HG03521 (cell line): ENCODE measurements around the gene ROR1.

Experiments used
- ATAC-seq: cut with Tn5 transposase; IDR thresholded peaks from one replicate; pipeline ENCODE4 v1.9.1; 2021; ENCODE audit warnings: mild to moderate bottlenecking, moderate library complexity; ENCODE audit not compliant: unreplicated experiment

The ROR1 gene

DNA sequence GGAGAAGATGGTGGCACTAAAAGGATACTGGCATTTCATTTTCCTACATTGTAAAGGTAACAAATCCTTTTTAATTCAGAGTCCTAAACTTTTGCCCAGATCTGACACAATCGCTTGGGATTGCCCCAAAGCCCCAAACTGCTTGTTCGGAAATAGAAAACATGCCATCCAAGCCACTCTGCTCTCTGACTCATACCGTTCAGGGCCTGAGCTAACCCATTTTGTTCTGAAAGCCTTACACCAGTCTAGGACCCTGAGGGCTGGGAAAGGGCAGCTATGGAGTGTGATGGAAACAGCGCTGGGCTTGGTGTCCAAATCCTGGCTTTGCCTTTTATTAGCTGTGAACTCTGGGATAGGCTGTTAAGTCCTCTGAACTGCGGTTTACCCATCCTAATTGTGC is 270.2 kb downstream of the ROR1 start:
- ATAC-seq, result no peak

DNA sequence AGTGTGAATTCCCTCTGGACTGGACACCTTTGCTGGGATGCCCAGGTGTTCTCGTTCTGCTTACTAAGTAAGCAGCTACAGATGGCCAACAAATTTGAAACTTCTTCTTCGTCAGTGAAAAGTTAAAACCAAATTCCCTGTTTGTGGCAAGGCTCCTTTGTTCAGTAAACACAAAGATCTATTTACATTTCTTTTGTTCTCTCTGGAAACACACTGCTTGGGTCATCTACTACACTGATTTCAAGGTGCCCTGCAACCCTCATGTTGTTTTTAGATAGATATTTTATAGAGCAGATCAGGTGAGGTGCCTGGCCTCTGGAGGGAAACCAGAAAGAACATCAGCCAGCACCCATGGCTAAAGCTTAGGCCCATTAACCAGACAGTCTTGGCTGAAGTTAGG is 272.4 kb downstream of the ROR1 start:
- no peak for ATAC-seq

DNA sequence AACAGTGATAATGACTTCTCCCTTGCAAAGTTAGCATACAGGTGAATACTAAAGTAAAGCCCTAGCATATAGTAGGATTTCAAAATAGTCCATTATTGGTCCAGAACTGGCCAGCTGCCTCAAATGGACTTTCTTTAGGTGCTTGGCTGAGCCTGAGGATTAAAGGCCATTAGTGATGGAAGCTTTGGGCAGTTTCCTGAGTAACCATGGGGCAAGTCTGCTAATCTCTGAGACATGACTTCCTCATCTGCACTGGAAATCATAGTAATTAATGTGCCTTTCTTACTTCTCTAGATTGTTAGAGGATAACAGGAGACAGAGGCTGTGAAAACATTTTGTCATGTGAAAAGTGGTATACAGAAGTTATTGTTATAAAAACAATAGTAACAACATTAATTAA is 273.1 kb downstream of the ROR1 start:
- ATAC-seq, result no peak

DNA sequence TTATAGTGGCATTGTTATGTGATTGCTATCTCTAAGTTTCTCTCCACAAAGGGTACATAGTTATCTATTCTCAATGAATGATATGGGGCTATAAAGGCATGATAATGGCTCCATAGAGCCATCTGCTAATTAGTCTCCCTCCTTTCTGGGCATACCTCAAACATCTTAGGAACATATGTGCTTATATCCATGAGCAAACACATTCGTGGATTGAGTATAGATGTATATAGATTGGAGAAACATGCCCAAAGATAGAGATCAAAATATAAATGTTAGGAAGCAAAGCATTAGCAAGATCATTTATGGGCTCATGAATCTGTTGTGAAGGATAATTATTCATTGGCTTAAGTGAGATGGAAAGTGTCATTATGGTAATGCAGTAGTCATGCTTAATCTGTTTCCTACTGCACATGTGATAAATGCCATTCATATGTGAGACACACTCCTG is 273.8 kb downstream of the ROR1 start:
- no peak for ATAC-seq

DNA sequence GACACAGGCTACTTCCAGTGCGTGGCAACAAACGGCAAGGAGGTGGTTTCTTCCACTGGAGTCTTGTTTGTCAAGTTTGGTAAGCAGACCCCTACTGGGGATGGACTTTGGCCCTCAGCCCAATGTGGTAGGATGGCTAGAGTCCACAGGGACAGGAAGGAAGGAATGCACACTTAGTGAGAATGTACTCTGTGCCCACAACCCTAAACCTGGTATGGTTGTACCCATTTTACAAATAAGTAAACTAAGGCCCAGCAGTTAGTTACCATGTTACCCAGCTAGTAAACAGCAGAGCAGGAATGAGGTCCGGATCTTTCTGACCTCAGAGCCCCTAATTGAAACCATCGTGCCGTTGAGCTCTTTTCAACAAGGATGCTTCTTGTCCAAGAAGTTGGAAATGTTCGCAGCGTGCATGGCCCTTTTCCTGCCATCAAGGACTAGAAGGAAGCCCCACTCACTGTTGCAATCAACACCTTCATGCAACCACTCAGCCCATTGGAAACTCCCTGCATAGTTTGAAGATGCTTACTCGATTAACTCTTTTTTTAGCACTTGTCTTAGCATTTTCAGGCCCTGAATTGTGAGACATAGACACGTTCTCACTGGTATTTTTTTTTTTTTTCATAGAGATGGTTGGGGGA is 276.2 kb downstream of the ROR1 start:
- no peak for ATAC-seq

DNA sequence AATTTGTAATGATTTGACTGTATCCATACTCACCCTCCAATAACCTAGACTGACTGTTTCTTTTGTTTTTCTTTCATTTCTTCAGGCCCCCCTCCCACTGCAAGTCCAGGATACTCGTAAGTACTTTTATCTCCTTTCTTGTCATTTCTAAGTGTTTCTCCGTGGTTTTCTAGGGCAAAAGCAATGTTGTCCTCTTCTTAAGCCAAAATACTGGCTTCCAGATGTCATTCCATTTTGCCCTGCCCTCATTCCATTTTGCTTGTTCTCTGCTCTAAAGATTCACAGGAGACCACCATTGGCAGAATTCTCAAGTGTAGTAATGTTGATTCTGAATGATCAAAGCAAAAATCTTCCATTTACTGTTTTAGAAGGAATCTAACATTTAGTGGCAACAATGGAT is 276.8 kb downstream of the ROR1 start:
- ATAC-seq, result no peak

DNA sequence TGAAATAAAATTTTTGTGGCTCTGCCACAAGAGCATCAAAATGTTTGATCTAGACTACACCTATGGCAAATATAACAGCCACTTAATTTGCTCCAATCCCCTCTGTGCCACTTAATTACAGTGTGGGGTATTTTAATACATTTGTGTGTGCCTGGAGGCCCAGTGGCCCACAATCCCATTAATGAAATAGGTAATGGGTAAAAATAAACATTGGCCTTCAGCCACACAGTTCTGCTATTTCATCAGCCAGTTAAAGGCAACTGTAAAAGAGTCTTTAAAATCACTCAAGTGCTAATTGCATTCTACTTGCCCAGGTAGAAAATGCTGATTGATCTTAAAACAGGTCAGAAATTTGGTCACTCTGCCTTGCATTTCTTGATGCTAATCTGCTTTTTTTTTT is 278.0 kb downstream of the ROR1 start:
- no peak for ATAC-seq

DNA sequence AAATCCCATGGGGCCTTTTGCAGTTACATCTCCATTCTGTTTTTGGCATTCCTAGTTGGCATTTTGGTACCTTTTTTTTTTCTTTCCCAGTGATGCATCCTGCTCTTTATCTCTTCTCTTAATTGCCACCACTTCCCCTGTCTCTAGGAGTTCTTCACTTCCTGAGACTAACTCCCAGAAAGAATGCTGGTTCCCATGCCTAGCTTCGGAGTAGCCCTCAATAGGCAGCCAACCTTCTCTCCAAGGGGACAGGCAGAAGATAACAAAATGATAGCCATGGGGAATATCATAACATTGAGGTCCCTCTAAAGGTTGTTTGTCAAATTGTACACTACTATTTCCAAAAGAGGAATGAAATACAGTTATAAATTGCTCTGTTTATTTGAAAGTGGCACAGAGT is 279.0 kb downstream of the ROR1 start:
- no peak for ATAC-seq

DNA sequence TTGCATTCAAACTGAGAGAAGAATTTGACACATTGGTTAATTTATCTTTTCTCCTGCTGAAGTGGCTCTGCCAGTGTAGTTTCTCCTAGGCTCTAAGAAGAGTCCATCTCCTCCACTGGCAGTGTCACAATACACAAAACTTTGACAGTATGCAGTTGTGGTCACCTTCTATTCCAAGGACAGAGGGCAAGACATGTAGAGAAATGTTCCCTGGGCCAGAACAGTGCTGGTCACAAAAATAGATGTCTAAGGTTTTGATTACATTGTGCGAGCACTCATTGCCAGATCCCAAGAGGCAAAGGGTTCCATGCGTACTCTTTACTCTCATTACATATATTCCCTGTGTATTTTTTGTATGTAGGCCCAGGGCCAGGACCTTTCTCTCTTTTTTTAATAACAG is 281.5 kb downstream of the ROR1 start:
- no peak for ATAC-seq

DNA sequence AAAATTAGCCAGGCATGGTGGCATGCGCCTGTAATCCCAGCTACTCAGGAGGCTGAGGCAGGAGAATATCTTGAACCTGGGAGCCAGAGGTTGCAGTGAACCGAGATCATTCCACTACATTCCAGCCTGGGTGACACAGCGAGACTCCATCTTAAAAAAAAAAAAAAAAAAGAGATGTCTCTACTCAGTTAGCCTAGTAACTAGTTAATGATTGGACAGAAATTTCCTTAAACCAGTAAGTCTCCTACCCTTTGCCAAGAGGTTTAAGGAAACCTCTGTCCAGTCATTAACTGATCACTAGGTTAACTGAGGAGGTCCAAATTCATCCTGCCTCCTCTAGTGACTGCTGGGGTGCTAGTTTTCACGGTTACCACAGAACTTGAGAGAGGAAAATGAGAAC is 285.7 kb downstream of the ROR1 start:
- no peak for ATAC-seq

DNA sequence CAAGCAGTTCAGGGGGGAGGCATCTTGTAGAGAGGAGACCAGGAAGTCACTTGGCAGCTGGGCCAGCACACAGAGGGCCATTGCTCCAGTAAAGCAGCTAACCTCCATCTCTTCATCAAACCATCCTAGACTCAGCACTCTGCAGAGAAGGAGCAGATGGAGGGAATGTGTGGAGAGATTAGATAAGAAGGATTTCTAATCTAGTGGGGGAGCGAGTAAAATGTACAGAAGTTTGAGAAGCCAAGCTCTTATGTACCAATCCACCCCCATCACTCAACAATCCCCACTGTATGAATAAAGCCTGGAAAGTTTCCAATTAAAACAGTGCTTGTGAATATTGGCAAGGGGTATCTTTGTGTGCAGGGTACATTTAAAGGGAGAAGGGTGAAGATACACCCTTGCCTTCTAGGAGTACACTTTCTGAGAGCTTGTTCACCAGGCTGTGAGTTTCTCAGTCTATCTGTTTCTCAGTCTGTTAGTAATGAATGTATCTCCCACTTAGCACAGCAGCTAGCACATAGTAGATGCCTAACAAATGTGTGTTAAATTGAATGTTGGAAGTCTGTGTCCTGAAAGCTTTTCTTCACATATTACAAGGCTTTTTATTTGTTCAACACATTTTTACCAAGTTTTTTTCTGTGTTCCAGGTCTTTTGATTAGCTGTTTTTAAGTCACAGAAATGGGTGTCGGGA is 286.9 kb downstream of the ROR1 start:
- no peak for ATAC-seq

DNA sequence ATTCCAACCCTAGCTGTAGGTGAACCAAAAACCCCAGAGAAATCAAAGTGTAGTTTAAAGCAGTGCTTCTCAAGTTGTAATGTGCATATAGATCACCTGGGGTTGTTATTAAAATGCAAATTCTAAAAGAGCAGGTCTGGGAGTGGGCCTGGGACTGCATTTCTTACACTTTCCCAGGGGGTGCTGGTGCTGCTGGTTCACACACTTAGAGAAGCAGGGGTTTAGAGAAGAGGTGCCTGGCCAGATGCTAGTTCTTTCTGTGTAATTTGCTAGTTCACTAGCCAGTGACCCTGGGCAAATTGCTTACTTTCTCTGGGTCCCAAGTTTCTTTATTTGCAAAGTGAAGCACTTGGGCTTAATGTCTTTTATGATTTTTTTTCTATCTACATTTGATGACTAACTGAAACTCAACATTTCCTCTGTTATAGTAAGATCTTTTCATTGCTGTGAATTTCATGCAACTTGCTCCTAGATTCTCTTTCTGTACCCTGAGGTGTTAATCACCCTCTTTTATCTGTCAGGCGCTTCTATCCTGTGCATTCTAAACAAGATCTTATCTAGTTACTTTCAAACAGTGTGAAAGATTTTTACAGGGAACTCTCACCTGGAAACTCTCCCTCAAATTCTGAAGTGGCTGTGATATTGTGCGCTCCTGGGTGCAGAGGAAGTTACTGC is 287.8 kb downstream of the ROR1 start:
- no peak for ATAC-seq

DNA sequence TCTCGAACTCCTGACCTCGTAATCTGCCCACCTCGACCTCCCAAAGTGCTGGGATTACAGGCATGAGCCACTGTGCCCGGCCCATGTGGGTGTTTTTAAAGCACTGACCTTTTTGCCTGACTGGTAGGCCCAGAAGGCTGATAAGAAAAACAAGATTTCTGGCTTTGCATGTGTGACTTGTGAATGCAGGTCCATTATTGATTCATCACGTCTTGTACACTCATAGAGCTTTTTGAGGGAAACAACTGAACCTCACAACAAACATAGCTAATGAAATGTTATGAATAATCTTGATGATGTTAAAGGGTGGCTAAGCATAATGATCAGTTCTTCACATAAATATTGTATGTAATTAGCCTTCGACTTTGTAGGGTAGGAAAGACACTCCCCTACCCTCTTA is 288.7 kb downstream of the ROR1 start:
- ATAC-seq, result no peak

DNA sequence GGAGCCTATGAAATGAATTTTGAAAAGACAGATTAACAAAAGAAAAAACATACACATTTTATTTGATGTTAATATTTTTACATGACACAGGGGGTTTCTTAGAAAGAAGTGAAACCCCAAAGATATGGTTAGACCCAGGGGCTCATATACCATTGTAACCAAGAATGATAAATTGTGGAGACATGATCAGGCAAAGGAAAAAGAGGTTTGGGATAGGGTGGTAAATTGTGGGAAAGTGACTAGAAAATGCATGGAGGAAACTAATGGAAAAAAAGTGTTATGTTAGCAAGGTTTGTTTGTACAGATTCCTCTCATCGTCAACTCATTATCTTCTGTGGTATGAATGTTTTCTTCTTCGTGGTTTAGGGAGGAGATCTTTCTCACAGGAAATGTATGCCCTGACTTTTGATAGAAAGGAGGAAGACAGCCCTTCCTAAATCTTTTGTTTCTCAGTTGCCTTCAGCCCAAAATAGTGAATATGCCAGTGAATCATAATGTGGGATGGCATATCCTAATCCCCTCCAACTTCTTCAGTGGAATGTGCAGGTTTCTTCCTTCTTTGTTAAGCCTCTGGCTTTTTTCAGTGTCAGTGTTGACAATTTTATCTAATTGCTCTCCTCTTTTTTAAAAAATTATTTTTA is 289.2 kb downstream of the ROR1 start:
- ATAC-seq, result no peak

DNA sequence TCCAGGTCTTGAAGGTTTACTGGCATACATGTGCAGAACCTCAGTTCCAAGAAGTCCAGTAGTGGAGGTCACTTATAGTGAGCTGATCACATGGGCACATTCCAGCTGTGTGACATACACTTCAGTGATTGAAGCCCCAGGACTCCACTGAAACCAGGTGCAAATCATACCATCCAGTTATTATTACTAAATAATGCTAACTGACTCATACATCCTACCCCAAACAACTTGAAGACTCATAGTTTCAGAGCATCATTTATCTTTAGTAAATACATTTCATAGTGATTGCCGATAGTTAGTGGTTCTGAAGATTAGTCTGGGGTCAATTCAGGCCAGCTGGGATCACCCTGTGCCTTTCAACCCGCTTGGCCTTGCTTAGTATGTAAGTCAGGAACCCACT is 291.8 kb downstream of the ROR1 start:
- no peak for ATAC-seq

DNA sequence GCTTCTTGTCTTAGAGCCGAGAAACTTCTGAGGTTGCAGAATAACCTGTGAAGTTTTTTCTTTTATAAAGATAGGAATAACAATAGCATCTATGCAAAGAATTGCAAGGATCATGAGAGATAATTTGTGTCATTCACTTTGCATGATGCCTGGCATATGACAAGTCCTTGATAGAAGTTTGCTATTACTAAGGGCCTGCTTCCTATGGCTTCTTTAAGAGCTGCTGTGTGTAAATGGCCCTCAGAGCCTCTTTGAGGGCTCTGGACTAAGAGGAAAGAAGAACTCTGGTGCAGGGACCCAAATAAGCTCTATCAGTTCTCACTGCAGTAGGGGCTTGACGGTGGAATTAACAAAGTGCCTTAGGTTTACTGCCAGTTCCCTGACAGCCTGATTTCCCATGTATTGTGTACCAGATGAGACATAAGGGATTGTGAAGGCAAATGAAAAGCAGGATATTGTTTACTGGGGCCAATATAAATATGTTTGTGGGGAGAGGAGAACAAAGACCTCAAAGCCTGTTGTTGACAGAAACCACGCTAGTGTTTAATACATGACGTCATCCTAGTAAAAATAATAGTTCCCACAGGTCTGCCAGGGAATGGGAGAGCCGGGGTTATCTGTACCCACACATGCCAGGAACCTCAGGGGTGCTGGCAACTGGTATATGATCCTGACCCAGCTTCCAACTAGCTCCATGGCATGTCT is 298.4 kb downstream of the ROR1 start:
- no peak for ATAC-seq

DNA sequence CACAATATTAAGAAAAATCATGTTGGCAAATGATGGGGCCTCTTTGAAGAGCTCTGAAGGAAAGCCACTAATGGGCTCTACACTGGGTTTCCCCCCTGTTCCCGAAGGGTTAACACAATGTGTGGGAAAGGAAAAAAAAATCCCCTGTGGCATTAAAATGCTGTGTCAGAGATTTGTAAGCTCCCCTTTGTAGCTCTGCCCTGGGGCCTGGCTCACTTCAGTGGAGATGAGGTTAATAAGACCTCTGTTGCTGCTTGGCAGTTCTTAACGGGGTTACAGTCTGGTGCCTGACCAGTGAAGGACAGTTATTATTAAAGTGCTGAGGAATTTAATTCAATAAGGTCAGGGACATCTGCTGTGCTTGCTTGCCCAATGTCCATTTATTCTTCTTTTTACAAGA is 299.9 kb downstream of the ROR1 start:
- no peak for ATAC-seq

DNA sequence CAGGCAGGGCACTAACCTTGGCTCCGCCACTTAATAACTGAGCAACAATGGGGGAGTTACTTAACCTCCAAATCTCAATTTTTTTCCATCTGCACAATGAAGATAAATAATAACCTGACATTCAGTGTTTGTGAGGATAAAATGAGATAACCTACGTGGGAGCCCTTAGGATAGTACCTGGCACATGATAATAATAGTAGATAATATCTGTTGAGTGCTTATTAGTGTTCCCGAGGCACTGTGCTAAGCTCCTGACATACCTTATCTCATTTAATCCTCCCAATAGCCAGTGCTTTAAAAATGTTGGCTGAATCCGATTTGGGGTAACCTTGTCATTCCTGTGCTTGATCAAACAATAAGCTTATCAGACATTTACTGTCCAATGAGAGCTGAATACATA is 300.9 kb downstream of the ROR1 start:
- no peak for ATAC-seq

DNA sequence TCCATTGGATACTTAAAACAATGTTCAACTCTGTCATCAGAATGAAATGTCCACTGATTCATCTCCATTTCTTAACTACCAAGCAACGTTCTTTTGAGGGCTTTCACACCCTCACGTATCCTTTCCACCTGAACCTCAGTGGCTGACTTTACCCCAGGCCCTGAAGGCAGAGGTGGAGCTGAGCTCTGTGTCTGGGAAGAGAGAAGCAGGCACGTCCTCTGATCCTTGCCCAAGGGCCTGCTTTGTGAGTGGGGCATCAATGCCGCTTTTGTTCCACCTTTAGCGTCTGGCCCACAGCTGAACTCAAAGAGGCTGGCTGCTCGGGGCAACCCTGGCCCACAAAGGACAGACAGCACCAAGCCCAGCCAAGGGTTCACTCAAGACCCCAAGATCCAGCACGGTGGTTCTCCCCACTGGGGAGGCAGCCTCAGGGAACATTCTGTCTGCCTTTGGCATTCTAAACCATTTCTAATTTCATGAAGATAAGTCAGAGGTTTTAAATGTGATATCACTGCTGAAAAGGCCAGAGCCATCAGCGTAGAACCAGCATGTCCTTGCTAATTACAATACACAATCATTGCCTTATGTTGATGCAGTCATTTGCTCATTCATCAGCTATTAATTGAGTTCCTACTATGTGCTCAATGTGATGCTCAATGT is 303.6 kb downstream of the ROR1 start:
- no peak for ATAC-seq

DNA sequence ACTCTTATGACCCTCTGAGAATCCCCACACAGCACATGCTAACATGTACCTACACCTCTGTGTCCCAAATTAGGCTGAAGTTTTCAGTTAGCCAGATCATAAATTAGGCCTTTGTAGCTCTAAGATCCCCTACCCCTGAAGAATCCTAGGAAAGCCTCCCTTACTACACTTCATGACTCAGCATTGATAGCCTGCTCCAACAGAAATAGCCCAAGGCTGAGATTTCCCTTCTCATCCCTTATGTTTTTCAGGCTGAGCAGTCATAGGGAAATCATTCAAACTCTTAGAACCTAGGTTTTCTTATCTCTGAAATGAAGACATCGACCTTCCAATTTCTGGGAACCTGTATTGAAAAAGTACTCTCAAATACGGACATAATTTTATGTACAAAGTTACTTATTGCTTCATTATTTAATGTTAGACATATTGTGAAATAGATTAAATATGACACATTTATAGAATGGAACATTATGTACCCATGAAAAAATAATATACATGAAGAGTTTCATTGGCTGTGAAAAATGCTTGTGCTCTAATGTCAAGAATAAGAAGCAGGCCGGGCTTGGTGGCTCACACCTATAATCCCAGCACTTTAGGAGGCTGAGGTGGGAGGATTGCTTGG is 307.2 kb downstream of the ROR1 start:
- no peak for ATAC-seq
